Activated CD4-positive, alpha-beta T cell treated with anti-CD3 and anti-CD28 coated beads, Interleukin-2, Interleukin-6, amounts not matched to agents 100 ng/mL and 50 ng/mL, durations not matched to agents 16 hours and 8 hours (primary cell): ENCODE data around the gene ATXN7L2.

Source experiments
- DNase-seq: peaks from one replicate; pipeline ENCODE4 v3.0.0-alpha.2; 2020

The ATXN7L2 gene

DNA sequence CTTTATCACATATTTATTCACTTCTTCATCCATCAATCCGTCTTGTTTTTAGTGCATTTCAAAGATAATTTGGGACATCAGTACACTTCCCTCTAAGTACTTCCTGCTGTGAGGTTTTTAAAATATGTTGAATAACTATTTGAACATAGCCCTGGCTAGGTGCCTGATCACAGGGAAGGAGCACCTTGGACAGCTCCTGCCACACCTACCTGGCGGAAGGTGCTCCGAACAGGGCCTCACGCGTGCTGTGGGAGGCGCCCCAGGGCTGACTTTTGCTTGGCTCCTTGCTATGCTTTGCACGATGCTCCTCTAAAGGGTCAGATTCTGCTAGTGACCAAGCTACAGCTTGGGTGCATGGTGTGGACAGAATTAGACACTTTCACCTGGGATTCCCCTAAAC, 4.9 kb upstream of the ATXN7L2 start:
- no peak for DNase-seq

GRCh38 chr1:109479311-109479710, 4.4 kb upstream of the ATXN7L2 start:
- no peak for DNase-seq

DNA sequence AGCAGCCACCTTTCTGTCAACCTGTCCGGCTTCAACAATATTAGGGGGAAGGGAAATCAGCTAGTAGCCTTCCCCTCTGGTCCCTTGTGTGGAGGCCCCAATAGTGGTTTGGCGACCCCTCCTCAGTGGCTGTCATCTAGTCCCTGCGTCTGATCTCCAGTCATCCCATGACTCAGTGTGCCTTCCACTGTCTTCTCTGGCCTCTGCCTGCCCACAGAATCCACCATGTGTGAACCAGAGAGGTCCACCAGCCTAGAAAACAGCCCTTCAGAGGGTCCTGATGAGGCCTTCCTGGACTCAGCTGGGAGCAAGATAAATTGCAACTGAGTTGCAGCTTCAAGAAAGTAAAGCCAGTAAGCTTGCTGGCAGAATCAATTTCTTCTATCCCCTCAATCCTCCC, 3.8 kb upstream of the ATXN7L2 start:
- no peak for DNase-seq

- no peak for DNase-seq
Measured at GRCh38 chr1:109481646-109482045, 2.1 kb upstream of the ATXN7L2 start.

- DNase-seq: no peak
Measured at GRCh38 chr1:109482242-109482641, 1.5 kb upstream of the ATXN7L2 start.

GRCh38 chr1:109482791-109483671, 674 bp upstream of the ATXN7L2 start:
- peak; percentile 37 for DNase-seq

DNA sequence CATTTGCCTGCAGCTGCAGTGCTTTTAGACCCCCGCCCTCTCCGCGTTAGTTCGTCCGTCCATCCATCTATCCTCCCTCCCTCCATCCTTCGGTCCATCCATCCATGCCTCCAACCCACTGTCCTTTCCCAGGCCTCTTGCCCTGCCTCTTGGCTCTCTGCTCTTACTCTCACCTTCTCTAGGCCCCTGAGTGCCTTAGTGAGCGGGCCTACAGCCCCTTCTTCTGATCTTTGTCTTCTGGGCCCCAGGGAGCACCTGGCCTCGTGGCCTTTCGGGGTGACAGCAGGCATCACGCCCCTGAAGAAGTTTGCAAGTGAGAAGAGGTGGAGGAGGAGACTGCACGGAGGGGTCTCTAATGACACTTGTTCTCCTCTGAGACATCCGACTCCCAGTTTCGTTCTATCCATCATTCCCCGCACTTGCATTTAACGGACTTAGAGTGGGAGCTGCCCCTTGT, 842 bp downstream of the ATXN7L2 start:
- DNase-seq: no peak

DNA sequence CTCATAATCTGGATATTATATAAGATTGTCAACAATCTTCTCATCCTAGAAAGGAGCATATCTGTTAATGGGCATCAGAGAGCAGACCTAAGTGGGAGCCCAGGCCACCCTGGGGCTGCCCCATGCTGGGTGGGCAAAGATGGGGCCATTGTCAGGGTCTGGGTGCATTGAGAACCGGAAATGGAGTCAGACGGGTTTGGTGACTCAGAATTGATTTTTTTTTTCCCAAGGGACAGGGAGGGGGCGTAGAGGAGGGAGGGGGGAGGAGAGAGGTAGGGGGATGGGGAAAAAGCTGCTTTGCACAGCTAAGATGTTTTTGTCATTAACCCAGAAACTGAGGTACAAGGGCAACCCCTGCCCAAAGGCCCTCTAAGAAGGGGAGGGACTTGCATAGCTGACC, 1.3 kb downstream of the ATXN7L2 start:
- no peak for DNase-seq

DNA sequence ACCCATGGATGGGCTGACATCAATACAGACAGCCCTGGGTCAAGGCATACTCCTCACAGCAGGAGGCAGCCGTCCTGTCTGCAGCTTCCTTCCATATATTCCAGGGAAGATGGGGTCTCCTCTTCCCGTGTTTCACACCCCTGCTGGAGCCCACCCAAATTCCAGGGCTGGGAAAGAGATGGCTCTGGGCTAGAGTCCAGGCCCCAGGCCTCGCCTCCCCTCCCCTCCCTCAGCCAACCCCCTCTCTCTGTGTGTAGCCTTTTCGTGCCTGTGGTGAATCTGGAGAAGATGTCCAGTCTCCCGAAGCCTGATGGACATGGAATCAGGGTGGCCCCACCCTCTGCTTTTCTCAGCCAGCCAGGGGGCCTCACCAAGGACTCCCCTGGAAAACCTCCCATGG, 3.6 kb downstream of the ATXN7L2 start:
- DNase-seq: no peak

DNA sequence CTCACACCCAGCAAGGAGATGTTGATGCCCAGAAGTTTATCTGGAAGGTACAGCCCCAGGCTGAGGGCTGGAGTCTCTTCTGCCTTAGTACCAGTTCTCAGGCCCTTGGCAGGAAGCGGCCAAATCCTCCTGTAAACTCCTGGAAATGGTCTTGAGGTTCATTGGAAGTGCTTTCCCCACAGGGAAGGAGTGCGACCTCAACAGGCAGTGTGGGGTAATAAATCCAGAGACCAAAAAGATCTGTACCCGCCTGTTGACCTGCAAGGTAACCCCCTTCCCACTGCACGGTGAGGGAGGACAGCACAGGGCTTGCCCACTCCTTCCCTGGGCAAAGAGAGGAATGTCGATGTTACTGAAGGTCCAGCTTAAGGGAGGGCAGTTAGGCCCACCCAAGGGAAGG, 4.5 kb downstream of the ATXN7L2 start:
- no peak for DNase-seq

DNA sequence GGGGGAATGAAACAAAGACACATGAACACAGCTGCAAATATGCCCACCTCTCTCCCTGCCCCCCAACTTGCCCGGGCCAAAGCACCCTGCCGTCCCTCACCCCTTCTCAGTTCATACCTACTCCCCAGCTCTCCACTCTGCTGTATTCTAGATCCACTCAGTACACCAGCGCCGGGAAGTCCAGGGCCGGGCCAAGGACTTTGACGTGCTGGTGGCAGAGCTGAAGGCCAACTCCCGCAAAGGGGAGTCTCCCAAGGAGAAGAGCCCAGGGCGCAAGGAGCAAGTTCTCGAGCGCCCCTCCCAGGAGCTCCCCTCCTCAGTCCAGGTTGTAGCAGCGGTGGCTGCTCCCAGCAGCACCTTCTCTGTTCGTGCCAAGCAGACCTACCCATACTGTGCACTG, 5.0 kb downstream of the ATXN7L2 start:
- DNase-seq: no peak

DNA sequence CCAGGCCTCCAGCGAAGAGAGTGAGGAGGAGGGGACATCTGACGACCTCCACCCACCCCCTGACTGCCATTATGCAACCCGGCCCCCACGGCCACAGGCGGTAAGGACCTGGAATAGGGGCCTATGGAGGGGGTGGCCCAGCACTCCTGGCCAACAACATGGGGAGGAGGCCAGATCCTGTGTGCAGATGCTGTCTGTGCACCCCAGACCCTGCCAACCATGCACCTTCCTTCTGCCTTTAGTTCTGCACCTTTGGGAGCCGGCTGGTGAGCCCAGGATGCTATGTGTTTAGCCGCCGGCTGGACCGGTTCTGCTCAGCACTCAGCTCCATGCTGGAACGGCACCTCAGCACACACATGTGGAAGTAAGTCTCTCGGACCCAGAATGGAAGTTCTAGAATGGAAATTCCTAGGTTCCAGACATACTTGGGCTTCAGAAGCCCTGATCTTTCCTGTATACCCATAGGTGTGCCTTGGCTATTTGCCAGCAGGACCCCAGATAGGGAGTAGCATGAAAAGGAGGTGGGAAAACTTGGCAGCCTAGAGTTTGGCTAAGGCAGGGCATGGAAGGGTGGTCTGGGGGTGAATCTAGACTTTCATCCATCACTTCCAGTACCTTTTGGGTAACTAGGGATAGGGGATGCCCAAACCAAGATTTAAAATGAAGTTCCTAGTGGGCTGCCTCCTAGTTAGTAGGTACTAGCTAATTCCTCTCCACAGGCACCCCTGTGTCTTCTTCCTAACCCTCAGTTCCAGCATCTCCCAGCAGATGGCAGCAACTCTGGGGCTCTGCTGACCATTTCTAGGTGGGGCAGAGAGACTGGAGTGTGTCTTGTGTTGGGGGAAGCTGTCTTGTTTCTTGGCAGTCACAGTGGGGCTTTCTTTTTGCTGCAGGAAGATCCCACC, 6.6 kb downstream of the ATXN7L2 start:
- peak; percentile 76 for DNase-seq

DNA sequence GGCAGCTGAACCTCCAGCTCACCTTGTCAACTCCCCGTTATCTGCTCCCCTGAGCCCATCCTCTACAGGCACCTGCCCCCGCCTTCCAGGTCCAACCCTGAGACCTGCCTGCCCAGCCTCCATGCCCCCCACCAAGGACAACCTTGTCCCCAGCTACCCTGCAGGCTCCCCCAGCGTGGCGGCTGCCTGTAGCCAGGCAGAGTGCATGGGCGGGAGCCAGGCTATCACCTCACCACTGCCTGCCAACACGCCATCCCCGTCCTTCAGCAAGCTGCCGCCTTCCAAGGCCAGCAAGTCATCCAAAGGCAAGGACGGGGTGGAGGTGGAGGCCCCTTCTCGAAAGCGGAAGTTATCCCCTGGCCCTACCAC, 7.2 kb downstream of the ATXN7L2 start:
- no peak for DNase-seq

- DNase-seq: no peak
Measured at GRCh38 chr1:109491372-109491771, 7.7 kb downstream of the ATXN7L2 start.

DNA sequence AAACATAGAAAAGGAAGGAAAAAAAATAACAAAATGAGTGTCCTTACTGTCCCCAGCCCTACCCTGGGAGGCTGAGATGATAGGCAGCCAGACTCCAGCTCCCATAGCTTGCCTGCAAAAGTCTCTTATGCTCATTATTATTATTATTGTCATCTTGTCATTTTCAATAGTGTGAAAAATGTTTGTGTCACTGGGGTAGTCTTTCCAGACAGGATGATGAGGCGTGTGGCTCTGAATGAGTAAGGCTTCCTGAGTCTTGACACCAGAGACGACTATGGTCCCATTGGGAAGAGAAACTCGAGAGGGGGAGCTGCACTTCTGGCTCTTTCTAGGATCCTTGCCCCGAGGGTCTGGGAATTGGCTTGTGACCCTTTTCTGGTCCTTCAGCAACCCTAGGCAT, 9.1 kb downstream of the ATXN7L2 start:
- DNase-seq: no peak

- no peak for DNase-seq
Measured at GRCh38 chr1:109493227-109493626, 9.5 kb downstream of the ATXN7L2 start.

DNA sequence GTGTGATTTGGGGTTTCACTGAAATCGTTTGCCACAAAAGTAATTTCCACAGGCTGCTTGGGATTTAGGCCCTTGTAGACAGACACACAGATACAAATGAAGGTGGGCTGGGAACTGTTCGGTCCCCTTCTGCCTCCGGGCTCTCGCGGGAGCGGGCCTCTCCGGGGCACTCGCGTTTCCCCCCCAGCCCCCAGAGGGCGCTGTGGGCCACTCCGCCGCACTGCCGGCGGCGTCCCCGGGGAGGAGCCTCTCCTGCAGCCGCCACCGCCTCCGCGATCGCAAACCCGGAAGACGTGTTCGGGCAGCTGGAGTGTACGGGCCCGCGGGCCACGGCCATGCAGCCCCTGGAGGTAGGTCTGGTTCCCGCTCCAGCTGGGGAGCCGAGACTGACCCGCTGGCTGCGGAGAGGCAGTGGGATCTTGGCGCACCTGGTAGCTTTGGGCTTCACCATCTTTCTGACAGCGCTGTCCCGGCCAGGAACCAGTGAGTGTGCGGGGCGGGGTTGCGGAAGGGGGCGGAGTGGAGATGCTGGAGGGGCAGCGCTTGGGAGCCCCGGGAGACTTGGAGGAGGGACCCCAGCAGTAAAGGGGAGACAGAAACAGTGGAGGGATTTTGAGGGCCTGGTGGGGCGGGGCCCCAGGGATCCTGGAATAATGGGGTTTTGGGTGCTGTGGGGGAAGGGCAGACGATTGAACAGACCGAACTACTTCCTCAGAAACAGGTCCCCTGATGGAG, 10.3 kb downstream of the ATXN7L2 start, which contains the start of gene CYB561D1:
Gene CYB561D1, plus strand, starts transcription at position 290 of the 735 bp plus-strand sequence. Its CDS starts 46 bp downstream, at position 336.
- peak; percentile 93 for DNase-seq

GRCh38 chr1:109495738-109496137, 12.0 kb downstream of the ATXN7L2 start:
- no peak for DNase-seq

GRCh38 chr1:109497449-109498160, 13.9 kb downstream of the ATXN7L2 start:
- DNase-seq: no peak

GRCh38 chr1:109498161-109498801, 14.6 kb downstream of the ATXN7L2 start:
- peak; percentile 22 for DNase-seq

GRCh38 chr1:109499081-109499480, 15.4 kb downstream of the ATXN7L2 start:
- no peak for DNase-seq
